ENCODE results near the gene SLC43A1. TPM values are rescaled to one million over a fixed set of nuclear protein-coding genes. Genes with fewer than 3 reads are reported as not detected.

Gene SLC43A1
- total RNA-seq, 2 donors from 2014 or later = 8.7 to 19.0 TPM

DNA sequence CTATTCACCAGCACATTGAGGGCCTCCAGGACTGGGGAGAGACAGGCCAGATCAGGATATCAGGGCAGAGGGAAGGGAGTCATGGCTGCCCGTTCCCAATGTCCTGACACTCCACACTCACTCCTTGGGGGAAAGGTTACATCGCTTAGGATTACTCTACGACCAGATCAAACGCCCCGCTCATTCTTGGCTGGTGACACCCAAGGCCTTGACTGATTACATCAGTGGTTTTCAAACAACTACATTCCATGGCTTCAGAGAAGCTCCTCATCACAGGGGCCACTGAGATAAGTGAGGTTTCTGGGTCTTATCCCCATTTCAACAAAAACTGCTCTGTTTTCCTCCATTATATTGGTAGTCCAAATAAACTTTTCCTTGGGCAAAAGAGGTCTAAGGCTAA is 37.0 kb upstream of the SLC43A1 start:
- Histone ChIP-seq H3K36me3 (peaks cover 7% of the 10 kb centered on the region), H3K27ac (no peak overlapping the region), H3K27me3 (no peaks in the 10 kb centered on the region), H3K4me3 (no peak overlapping the region), H3K4me1 (no peaks in the 10 kb centered on the region), H3K9ac (ENCODE audit: low read depth in 2 of 2, low read length in 2 of 2) (no peak overlapping the region), H3K9me3 (no peaks in the 10 kb centered on the region)
- no peak for DNase-seq
- TF ChIP-seq, protein P1, sequence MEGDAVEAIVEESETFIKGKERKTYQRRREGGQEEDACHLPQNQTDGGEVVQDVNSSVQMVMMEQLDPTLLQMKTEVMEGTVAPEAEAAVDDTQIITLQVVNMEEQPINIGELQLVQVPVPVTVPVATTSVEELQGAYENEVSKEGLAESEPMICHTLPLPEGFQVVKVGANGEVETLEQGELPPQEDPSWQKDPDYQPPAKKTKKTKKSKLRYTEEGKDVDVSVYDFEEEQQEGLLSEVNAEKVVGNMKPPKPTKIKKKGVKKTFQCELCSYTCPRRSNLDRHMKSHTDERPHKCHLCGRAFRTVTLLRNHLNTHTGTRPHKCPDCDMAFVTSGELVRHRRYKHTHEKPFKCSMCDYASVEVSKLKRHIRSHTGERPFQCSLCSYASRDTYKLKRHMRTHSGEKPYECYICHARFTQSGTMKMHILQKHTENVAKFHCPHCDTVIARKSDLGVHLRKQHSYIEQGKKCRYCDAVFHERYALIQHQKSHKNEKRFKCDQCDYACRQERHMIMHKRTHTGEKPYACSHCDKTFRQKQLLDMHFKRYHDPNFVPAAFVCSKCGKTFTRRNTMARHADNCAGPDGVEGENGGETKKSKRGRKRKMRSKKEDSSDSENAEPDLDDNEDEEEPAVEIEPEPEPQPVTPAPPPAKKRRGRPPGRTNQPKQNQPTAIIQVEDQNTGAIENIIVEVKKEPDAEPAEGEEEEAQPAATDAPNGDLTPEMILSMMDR (IDR thresholded peaks at IDR 0.05) = no peak
- intact Hi-C loops (cut with DNase I) = no loop called here

DNA sequence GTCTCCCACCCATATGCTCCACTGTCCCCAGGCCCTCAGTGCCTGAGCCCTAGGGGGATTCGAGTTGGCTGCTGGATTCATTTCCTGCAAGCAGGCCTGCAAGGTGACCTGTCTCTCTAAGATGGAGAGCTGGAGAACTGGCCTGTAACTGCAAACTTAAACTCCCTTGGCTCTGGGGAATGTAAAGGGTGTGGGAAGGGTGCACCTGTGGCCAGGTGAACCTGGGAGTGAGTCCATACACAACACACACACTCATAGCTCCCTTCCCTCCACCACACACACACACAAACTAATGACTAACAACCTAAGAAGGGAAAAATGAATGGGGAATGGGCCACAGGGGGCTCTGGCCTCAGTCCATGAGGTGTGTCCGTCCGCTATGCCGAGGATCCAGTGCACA is 36.4 kb upstream of the SLC43A1 start:
- Histone ChIP-seq H3K27ac (no peak overlapping the region), H3K4me1 (no peaks in the 10 kb centered on the region)
- intact Hi-C loops (cut with DNase I) = no loop called here

DNA sequence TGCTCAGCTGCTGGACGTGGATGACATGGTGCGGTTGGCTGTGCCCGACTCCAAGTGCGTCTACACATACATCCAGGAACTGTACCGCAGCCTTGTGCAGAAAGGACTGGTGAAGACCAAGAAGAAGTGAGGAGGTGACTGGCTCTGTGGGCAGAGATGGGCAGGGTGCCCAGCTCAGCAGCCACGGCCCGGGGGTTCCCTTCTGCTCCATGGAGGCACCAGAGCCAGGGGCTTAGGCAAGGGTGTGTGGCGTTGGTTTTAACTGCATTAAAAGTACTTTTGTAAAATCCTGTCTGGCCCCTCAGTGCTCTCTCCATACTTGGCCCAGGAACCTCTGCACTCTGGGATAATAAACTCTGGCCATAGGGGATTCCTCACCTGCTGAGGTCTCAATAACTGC is 34.5 kb upstream of the SLC43A1 start:
- no peaks in the 10 kb centered on the region for H3K27me3 ChIP-seq
- DNase-seq = no peak
- TF ChIP-seq, protein P1 (IDR thresholded peaks at IDR 0.05) = no peak
- peaks cover 7% of the 10 kb centered on the region for H3K36me3 ChIP-seq
- H3K4me3 ChIP-seq = no peak overlapping the region
- intact Hi-C loops (cut with DNase I) = no loop called here
- H3K4me1 ChIP-seq = no peaks in the 10 kb centered on the region
- H3K27ac ChIP-seq = no peak overlapping the region
- no peak overlapping the region for H3K9ac ChIP-seq (ENCODE audit: low read depth in 2 of 2, low read length in 2 of 2)
- H3K9me3 ChIP-seq = no peaks in the 10 kb centered on the region

More for the DNA sequence above, 36.4 kb upstream of the SLC43A1 start:
- no peaks in the 10 kb centered on the region for H3K9me3 ChIP-seq
- no peak overlapping the region for H3K4me3 ChIP-seq
- TF ChIP-seq, protein P1 (IDR thresholded peaks at IDR 0.05) = no peak
- peaks cover 7% of the 10 kb centered on the region for H3K36me3 ChIP-seq
- no peak overlapping the region for H3K9ac ChIP-seq (ENCODE audit: low read depth in 2 of 2, low read length in 2 of 2)
- no peaks in the 10 kb centered on the region for H3K27me3 ChIP-seq
- DNase-seq = no peak

DNA sequence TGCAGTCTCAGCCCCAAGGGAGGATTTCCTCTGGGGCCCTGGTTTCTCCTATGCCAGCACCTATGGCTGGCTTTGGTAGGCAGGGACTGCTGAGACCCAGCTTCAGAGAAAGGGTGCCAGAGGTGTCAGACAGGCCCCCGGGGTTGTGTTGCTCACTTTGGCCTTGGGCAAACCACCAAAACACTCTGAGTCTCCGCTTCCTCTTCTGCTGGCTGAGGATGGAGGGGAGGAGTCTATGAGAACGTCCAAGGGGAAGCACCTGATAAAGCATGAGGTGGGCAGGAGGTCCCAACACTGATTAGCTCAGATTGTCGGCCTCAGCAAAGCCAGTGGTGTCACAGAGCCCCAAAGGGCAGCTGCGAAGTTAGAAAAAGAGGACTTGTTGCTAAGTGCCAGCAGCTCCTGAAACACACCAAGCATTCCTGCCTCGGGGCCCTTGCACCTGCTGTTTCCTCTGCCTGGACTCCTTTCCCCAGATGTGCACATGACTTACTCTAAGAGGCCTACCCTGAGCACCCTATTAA is 32.4 kb upstream of the SLC43A1 start:
- Histone ChIP-seq H3K4me1 (no peaks in the 10 kb centered on the region), H3K36me3 (peaks cover 3% of the 10 kb centered on the region), H3K27me3 (no peaks in the 10 kb centered on the region), H3K9ac (ENCODE audit: low read depth in 2 of 2, low read length in 2 of 2) (no peak overlapping the region), H3K9me3 (no peaks in the 10 kb centered on the region), H3K27ac (no peak overlapping the region), H3K4me3 (no peak overlapping the region)
- no peak for DNase-seq
- intact Hi-C loops (cut with DNase I) = no loop called here
- TF ChIP-seq, protein P1 (IDR thresholded peaks at IDR 0.05) = no peak

DNA sequence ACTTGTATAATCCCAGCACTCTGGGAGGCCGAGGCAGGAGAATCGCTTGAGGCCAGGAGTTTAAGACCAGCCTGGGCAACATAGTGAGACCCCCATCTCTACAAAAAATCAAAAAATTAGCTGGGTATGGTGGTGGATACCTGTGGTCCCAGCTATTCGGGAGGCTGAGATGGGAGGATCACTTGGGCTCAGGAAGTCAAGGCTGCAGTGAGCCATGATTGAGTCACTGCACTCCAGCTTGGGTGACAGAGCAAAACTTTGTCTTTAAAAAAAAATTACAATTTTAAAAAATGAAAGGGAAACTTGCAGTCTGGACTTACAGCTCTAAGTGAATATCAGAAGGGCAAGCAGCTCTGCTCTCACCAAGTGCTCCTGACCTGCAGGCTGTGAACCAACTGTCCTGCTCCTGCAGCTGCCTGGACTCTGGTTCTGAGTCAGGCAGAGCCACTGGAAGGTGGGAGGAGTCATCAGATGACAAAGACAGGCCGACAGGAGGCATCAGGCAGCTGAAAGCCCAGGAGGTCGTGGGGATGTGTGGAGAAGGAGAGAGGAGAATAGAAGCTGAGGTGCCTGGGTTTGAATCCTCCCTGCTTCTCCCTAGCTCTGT is 31.5 kb upstream of the SLC43A1 start:
- no peak for DNase-seq
- no peaks in the 10 kb centered on the region for H3K27me3 ChIP-seq
- no peak overlapping the region for H3K4me3 ChIP-seq
- no peaks in the 10 kb centered on the region for H3K9me3 ChIP-seq
- H3K27ac ChIP-seq = no peak overlapping the region
- TF ChIP-seq, protein P1 (IDR thresholded peaks at IDR 0.05) = no peak
- intact Hi-C loops (cut with DNase I) = no loop called here
- no peak overlapping the region for H3K9ac ChIP-seq (ENCODE audit: low read depth in 2 of 2, low read length in 2 of 2)
- H3K36me3 ChIP-seq = peaks cover 1% of the 10 kb centered on the region
- H3K4me1 ChIP-seq = no peaks in the 10 kb centered on the region
